SK-N-SH treated with all-trans-retinoic acid at 6 μM for 48 hours (cell line): ENCODE data around the gene ZXDC.

Source experiments
- ARNTL ChIP-seq: fragments of 450-650 bp; formaldehyde crosslinking; IDR thresholded peaks from 2 replicates; pipeline ENCODE4 v1.5.0; 2020; ENCODE audit warnings: low read depth, mild to moderate bottlenecking, moderate library complexity, borderline replicate concordance
- CREB5 ChIP-seq: fragments of 250-450 bp; sonication (Bioruptor Pico); IDR thresholded peaks from 2 replicates; pipeline ENCODE4 v1.5.1; 2020; ENCODE audit warnings: low read depth, mild to moderate bottlenecking, moderate library complexity
- ESRRG ChIP-seq: fragments of 250-450 bp; sonication (Bioruptor Pico); IDR thresholded peaks from 2 replicates; pipeline ENCODE4 v1.6.1; 2021; ENCODE audit warnings: mild to moderate bottlenecking
- GLIS3 ChIP-seq: fragments of 250-450 bp; sonication (Bioruptor Pico); IDR thresholded peaks from 2 replicates; pipeline ENCODE4 v1.5.0; 2020; ENCODE audit warnings: mild to moderate bottlenecking, moderate library complexity
- OSR1 ChIP-seq: fragments of 250-450 bp; sonication (Bioruptor Pico); IDR thresholded peaks from 2 replicates; pipeline ENCODE4 v1.8.0; 2022; ENCODE audit warnings: moderate library complexity, mild to moderate bottlenecking, inconsistent platforms
- SNAI2 ChIP-seq: fragments of 250-450 bp; sonication (Bioruptor Pico); IDR thresholded peaks from 2 replicates; pipeline ENCODE4 v1.5.0; 2020; ENCODE audit warnings: mild to moderate bottlenecking, moderate library complexity
- TCF4 ChIP-seq: fragments of 250-450 bp; sonication (Bioruptor Pico); IDR thresholded peaks from 2 replicates; pipeline ENCODE4 v1.8.0; 2021; ENCODE audit warnings: mild to moderate bottlenecking, moderate library complexity, borderline replicate concordance
- ZFP3 ChIP-seq: fragments of 250-450 bp; sonication (Bioruptor Pico); IDR thresholded peaks from 2 replicates; pipeline ENCODE4 v1.5.0; 2020; ENCODE audit warnings: mild to moderate bottlenecking, moderate library complexity
- ZFP30 ChIP-seq: fragments of 450-650 bp; formaldehyde crosslinking; IDR thresholded peaks from 2 replicates; pipeline ENCODE4 v1.5.0; 2022; ENCODE audit warnings: mild to moderate bottlenecking, moderate library complexity
- ZNF70 ChIP-seq: fragments of 450-650 bp; formaldehyde crosslinking; IDR thresholded peaks from 2 replicates; pipeline ENCODE4 v1.5.0; 2020; ENCODE audit warnings: mild to moderate bottlenecking, moderate library complexity
- TF ChIP-seq, protein P1 (sequence below): fragments of 250-450 bp; sonication (Bioruptor Pico); IDR thresholded peaks from 2 replicates; pipeline ENCODE4 v1.8.0; 2020; ENCODE audit warnings: mild to moderate bottlenecking, moderate library complexity, borderline replicate concordance
- TF ChIP-seq, protein P2 (sequence below): fragments of 250-450 bp; sonication (Bioruptor Pico); IDR thresholded peaks from 2 replicates; pipeline ENCODE4 v1.5.1; 2021; ENCODE audit warnings: mild to moderate bottlenecking, moderate library complexity

- TF ChIP-seq OSR1 (CRISPR knock-in tag) (no peak), ZFP3 (no peak), ARNTL (CRISPR knock-in tag) (no peak), ESRRG (CRISPR knock-in tag) (no peak), SNAI2 (CRISPR knock-in tag) (no peak), CREB5 (CRISPR knock-in tag) (no peak), ZFP30 (CRISPR knock-in tag) (no peak), ZNF70 (CRISPR knock-in tag) (no peak), TCF4 (CRISPR knock-in tag) (no peak), GLIS3 (CRISPR knock-in tag) (no peak)
- TF ChIP-seq, protein P1, sequence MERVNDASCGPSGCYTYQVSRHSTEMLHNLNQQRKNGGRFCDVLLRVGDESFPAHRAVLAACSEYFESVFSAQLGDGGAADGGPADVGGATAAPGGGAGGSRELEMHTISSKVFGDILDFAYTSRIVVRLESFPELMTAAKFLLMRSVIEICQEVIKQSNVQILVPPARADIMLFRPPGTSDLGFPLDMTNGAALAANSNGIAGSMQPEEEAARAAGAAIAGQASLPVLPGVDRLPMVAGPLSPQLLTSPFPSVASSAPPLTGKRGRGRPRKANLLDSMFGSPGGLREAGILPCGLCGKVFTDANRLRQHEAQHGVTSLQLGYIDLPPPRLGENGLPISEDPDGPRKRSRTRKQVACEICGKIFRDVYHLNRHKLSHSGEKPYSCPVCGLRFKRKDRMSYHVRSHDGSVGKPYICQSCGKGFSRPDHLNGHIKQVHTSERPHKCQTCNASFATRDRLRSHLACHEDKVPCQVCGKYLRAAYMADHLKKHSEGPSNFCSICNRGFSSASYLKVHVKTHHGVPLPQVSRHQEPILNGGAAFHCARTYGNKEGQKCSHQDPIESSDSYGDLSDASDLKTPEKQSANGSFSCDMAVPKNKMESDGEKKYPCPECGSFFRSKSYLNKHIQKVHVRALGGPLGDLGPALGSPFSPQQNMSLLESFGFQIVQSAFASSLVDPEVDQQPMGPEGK (CRISPR knock-in tag): no peak
- TF ChIP-seq, protein P2, sequence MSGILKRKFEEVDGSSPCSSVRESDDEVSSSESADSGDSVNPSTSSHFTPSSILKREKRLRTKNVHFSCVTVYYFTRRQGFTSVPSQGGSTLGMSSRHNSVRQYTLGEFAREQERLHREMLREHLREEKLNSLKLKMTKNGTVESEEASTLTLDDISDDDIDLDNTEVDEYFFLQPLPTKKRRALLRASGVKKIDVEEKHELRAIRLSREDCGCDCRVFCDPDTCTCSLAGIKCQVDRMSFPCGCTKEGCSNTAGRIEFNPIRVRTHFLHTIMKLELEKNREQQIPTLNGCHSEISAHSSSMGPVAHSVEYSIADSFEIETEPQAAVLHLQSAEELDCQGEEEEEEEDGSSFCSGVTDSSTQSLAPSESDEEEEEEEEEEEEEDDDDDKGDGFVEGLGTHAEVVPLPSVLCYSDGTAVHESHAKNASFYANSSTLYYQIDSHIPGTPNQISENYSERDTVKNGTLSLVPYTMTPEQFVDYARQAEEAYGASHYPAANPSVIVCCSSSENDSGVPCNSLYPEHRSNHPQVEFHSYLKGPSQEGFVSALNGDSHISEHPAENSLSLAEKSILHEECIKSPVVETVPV (CRISPR knock-in tag): no peak
Observed at GRCh38 chr3:126450744-126451143, 24.9 kb downstream of the ZXDC start.
